GM18870 (cell line): Measurements from ENCODE around the gene TAS2R19.

Experiments
- ATAC-seq: cut with Tn5 transposase; IDR thresholded peaks from one replicate; pipeline ENCODE4 v1.9.1; 2021; ENCODE audit warnings: moderate library complexity; ENCODE audit not compliant: unreplicated experiment

The TAS2R19 gene

GRCh38 chr12:10994307-10994706, 28.1 kb downstream of the TAS2R19 start:
- ATAC-seq: no peak

DNA sequence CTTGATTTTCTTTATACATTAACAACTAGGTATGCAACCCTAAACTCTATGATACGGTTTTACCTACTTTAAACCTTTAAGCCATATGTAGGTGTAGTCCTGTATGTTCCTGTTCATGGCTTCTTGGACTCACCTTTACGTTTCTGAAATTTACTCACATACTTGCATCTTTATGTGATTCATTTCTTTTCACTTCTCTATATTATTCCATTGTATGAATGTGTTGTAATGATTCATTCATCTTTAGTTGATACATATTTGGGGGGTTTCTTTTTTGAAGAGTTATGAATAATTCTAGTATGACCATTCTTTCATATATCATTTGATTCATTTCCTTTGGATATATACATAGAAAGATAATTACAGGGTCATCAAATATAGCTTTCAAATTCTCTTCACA, 33.3 kb downstream of the TAS2R19 start:
- no peak for ATAC-seq

DNA sequence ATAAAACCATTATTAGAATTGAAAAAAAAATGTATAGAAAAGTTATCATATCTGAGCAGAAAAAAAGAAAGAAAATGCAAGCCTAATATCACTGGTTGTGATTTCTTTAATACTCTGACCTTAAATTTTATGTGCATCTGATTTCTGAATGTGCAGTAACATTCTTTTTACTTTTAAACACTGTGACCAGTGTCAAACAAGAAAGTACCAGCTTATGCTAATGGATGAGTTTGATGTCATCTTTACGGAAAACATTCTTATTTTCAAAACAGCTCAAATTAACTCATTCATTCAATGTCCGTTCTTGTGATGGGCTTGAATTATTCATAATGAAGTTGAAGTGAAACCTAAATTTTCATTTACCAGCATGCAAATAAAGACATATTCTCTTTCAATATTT, 35.6 kb downstream of the TAS2R19 start, which contains the start of gene TAS2R50:
Gene TAS2R50 (minus strand): TSS at position 101 of the 400 bp plus-strand sequence. CDS start 52 bp downstream, at position 49.
- no peak for ATAC-seq

- no peak for ATAC-seq
Observed at GRCh38 chr12:10982244-10982643, 40.2 kb downstream of the TAS2R19 start.

DNA sequence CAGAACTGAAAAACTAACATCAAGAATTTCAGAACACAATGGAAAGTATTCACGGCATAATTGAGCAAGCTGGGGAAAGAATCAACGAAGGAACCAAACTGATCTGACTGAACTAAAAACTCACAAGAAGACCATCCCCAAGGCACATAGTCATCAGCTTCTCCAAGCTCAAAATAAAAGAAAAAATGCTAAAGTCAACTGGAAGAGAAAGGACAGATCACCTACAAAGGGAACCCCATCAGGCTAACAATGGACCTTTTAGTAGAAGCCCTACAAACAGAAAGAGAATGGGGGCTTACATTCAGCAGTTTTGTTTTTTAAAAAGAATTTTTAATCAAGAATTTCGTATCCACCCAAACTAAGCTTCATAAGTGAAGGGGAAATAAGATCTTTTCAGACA, 47.5 kb downstream of the TAS2R19 start:
- no peak for ATAC-seq
